ENCODE results near the gene ZNF276.

ZNF276 gene

GRCh38 chr16:89711601-89712273 lies 9.6 kb upstream of the ZNF276 start:
- DNase-seq, result no peak

GRCh38 chr16:89712274-89712781 lies 9.0 kb upstream of the ZNF276 start:
- no peak for DNase-seq

- no peak for DNase-seq
These were observed 4.8 kb upstream of the ZNF276 start for GRCh38 chr16:89716493-89716892.

- no peak for DNase-seq
These were observed 4.2 kb upstream of the ZNF276 start for GRCh38 chr16:89716916-89717687.

- DNase-seq, result no peak
These were observed 3.4 kb upstream of the ZNF276 start for GRCh38 chr16:89717688-89718505.

- DNase-seq, result peak in 21 of 51 donors; percentile 55 to 91 (median 68)
These were observed 855 bp upstream of the ZNF276 start for GRCh38 chr16:89720551-89720812.

- peak in 22 of 51 donors; percentile 19 to 61 (median 38) for DNase-seq
These were observed 432 bp downstream of the ZNF276 start for GRCh38 chr16:89721546-89722391.

GRCh38 chr16:89722392-89723278 lies 1.3 kb downstream of the ZNF276 start:
- DNase-seq, result peak in 29 of 51 donors; percentile 21 to 72 (median 42)

- DNase-seq, result peak; percentile 43 to 98 (median 91)
These were observed 2.2 kb downstream of the ZNF276 start for GRCh38 chr16:89723279-89724250.

- no peak for DNase-seq
These were observed 6.2 kb downstream of the ZNF276 start for GRCh38 chr16:89727406-89728120.

- no peak for DNase-seq
These were observed 8.0 kb downstream of the ZNF276 start for GRCh38 chr16:89729293-89729692.

- no peak for DNase-seq
These were observed 8.7 kb downstream of the ZNF276 start for GRCh38 chr16:89729863-89730593.

GRCh38 chr16:89730610-89731234 lies 9.4 kb downstream of the ZNF276 start:
- DNase-seq, result no peak

GRCh38 chr16:89732142-89732917 lies 11.0 kb downstream of the ZNF276 start:
- DNase-seq, result no peak

GRCh38 chr16:89732918-89733242 lies 11.5 kb downstream of the ZNF276 start:
- no peak for DNase-seq

- DNase-seq, result no peak
These were observed 12.0 kb downstream of the ZNF276 start for GRCh38 chr16:89733322-89733721.

Data from hypothalamus (tissue), 51 donors.